Stimulated activated naive B cell treated with anti-CD40 and anti-IgM and Interleukin-4, amounts not matched to agents 10 μg/mL and 1 μg/mL and 100 μg/mL, for 72 hours (primary cell): ENCODE results near the gene IQCK.
A peak's percentile ranks its signal among the peaks of the same experiment; 100 is the strongest.

Source experiments
- ATAC-seq, 2 donors: fragments of 150-1000 bp; cut with Tn5 transposase; replicated peaks; 2 replicates each; pipeline ENCODE4 v1.10.0; 2021; ENCODE audit warnings: moderate library complexity in 1 of 2
- DNase-seq: peaks from one replicate; pipeline ENCODE4 v3.0.0; 2021
- H3K27ac Mint-ChIP-seq: one replicate; pipeline ENCODE4 v1.8.0; 2022; ENCODE audit warnings: mild to moderate bottlenecking, mixed read lengths
- H3K27me3 Mint-ChIP-seq, 2 donors: one replicate each; pipeline ENCODE4 v1.8.0; 2022; ENCODE audit warnings: mixed read lengths in 2 of 2
- H3K36me3 Mint-ChIP-seq, 2 donors: one replicate each; pipeline ENCODE4 v1.8.0; 2022; ENCODE audit warnings: mixed read lengths in 2 of 2, mild to moderate bottlenecking in 1 of 2
- H3K4me1 Mint-ChIP-seq, 2 donors: one replicate each; pipeline ENCODE4 v1.8.0; 2022; ENCODE audit warnings: mixed read lengths in 2 of 2, mild to moderate bottlenecking in 1 of 2
- H3K4me3 Mint-ChIP-seq, 2 donors: one replicate each; pipeline ENCODE4 v1.8.0; 2022; ENCODE audit warnings: mild to moderate bottlenecking in 2 of 2, mixed read lengths in 2 of 2, moderate library complexity in 1 of 2
- H3K9me3 Mint-ChIP-seq, 2 donors: one replicate each; pipeline ENCODE4 v1.8.0; 2022; ENCODE audit warnings: mixed read lengths in 2 of 2, mild to moderate bottlenecking in 1 of 2

IQCK gene

DNA sequence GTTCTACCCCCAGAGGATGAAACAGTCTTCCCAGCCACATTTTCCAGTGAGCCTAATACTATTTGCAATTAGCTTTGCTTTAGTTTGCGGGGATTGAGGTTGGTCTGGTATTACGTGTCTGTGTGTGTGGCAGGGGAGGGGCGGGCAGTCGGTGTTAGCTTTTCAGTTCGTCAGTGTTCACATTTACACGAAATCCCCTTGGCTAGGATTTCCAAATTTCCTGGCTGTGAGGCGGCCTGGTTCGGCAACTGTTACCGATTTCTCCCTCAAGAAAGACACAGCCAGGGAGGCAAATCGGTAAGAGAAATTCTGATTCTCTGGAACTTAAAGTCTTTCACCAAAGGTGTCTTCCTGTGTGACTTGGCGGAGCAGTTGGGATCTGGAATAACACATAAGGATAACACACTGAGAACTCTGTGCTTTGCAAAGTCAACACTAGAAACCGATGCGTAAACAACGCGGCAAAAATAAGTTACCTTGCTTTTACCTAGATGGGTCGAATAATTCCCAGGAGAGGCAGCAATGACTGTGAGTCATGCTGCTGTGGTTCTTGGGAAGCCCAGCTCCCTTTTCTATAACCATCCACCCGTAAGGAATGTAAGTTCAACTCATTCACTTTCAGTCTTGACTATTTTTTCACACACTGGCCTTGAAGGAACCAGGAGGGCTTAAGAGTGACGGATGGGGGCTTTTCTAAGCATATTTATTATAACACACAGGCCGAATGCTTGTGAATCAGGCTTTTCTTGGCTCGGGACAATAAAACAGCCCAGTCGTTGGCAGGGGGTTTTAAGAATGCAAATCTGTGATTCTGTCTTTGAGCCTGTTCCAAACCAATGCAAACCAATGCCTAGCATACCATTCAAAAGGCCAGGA lies 142.3 kb downstream of the IQCK start:
- DNase-seq = no peak
- ATAC-seq = peak in 1 of 2 donors; percentile 45
- no peak overlapping the region for H3K4me3 Mint-ChIP-seq

DNA sequence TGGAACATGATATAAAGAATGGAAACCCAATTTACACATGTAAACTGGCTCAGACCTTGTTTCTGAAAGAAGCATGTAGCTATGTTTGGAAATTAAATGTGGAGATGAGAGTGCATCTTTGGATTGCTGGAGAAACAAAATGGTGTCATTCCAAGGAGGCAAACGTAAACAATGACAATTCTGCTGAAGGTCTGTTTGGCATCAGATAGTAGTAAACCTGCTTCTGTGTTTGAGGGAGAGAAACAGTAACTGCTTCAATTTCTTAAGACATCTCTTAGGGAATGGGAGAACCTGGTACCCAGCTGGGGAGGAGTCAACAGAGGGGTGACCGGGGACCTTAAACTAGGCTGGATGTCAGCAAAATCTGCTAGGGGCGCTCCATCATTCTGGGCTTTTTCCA lies 143.1 kb downstream of the IQCK start:
- no peak overlapping the region for H3K27ac Mint-ChIP-seq
- no peaks in the 10 kb centered on the region for H3K9me3 Mint-ChIP-seq
- ATAC-seq (no peak), DNase-seq (no peak)
- no peaks in the 10 kb centered on the region for H3K4me1 Mint-ChIP-seq
- no peaks in the 10 kb centered on the region for H3K27me3 Mint-ChIP-seq
- H3K36me3 Mint-ChIP-seq = no peaks in the 10 kb centered on the region
- no peak overlapping the region for H3K4me3 Mint-ChIP-seq

More for the DNA sequence above, 142.3 kb downstream of the IQCK start:
- Mint-ChIP-seq H3K27me3 (no peaks in the 10 kb centered on the region), H3K27ac (no peak overlapping the region), H3K9me3 (no peaks in the 10 kb centered on the region), H3K36me3 (no peaks in the 10 kb centered on the region), H3K4me1 (no peaks in the 10 kb centered on the region)

DNA sequence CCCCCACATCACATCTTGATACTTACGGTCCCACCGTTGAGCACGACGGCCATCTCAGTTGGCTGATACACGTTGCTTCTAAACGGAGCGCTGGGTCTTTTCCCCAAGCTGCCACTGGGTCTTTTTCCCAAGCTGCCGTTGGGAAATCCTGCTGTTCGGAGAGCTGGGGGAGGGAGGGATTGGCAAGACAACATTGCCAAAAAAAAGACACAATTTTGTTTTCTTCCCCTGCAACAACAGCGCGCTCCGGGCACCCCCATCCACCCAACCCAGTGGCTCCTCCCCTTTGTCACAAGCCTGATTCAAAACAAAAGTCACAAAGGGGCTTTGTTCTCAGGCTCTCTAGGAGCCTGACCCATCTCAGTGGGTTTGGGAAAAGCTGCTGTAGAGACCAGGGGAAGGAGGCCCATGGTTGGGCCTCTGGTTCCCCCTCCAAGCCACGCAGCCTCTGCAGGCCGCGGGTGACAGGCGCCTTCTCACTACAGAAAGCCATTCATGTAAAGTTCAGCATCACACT lies 143.8 kb downstream of the IQCK start:
- Mint-ChIP-seq H3K27ac (no peak overlapping the region), H3K27me3 (no peaks in the 10 kb centered on the region), H3K4me1 (no peaks in the 10 kb centered on the region), H3K36me3 (no peaks in the 10 kb centered on the region), H3K9me3 (no peaks in the 10 kb centered on the region), H3K4me3 (no peak overlapping the region)
- no peak for ATAC-seq
- DNase-seq = no peak

- ATAC-seq = no peak
- no peak for DNase-seq
- Mint-ChIP-seq H3K27ac (no peak overlapping the region), H3K27me3 (peaks cover 6 to 9% of the 10 kb centered on the region in 2 donors), H3K4me3 (no peak overlapping the region), H3K36me3 (no peaks in the 10 kb centered on the region), H3K9me3 (no peaks in the 10 kb centered on the region), H3K4me1 (no peaks in the 10 kb centered on the region)
These were observed 145.9 kb downstream of the IQCK start for GRCh38 chr16:19863990-19864389.

DNA sequence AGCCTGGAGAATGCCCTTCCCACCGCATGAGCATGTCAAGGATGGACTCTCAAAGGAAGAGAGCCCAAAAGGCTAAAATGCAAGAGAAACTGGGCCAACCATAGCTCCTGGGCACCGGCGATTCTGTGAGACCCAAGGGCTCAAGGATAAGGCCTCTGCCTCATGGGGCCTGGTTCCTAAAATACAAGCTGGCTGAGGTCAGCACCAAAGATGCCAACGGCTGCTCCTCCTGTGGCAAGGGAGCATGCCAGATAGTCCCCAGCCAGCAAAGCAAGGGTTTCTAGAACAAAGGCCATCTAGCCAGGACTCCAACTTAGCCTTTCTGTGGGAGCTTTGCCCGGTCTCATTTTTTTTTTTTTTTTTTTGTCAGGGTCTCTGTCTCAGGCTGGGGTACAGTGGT lies 146.5 kb downstream of the IQCK start:
- H3K4me1 Mint-ChIP-seq = no peaks in the 10 kb centered on the region
- no peak overlapping the region for H3K4me3 Mint-ChIP-seq
- H3K27me3 Mint-ChIP-seq = peaks cover 6 to 9% of the 10 kb centered on the region in 2 donors
- ATAC-seq (no peak), DNase-seq (no peak)
- no peaks in the 10 kb centered on the region for H3K36me3 Mint-ChIP-seq
- H3K27ac Mint-ChIP-seq = no peak overlapping the region
- H3K9me3 Mint-ChIP-seq = no peaks in the 10 kb centered on the region

- no peaks in the 10 kb centered on the region for H3K36me3 Mint-ChIP-seq
- H3K27ac Mint-ChIP-seq = no peak overlapping the region
- no peak for DNase-seq
These were observed 150.3 kb downstream of the IQCK start for GRCh38 chr16:19868421-19868820.

DNA sequence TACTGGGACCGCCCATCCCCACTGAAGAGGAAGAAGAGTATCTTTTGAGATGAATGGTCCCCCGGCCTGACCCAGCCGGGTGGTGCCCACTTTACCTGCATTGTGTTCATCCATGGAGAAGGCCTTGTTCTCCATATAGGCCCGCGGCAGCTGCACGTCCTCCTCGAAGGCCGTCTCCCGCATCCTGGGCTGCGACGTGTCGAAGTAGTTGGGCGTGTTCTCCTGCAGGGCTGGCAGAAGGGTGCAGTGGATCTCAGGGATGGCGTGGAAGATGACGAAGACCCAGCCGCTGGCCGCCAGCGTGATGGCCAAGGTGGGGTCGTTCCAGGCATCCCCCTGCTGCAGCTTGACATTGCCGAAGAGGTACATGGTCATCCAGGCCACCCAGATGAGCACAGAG lies 153.7 kb downstream of the IQCK start:
- Mint-ChIP-seq H3K27ac (no peak overlapping the region), H3K36me3 (no peaks in the 10 kb centered on the region), H3K4me1 (peaks cover 4 to 9% of the 10 kb centered on the region in 2 donors), H3K9me3 (no peaks in the 10 kb centered on the region), H3K27me3 (peaks cover 25 to 28% of the 10 kb centered on the region in 2 donors), H3K4me3 (no peak overlapping the region)
- DNase-seq (no peak), ATAC-seq (no peak)

More at GRCh38 chr16:19868421-19868820, 150.3 kb downstream of the IQCK start:
- Mint-ChIP-seq H3K27me3 (peaks cover 6 to 9% of the 10 kb centered on the region in 2 donors), H3K4me3 (no peak overlapping the region), H3K4me1 (no peaks in the 10 kb centered on the region), H3K9me3 (no peaks in the 10 kb centered on the region)
- no peak for ATAC-seq

DNA sequence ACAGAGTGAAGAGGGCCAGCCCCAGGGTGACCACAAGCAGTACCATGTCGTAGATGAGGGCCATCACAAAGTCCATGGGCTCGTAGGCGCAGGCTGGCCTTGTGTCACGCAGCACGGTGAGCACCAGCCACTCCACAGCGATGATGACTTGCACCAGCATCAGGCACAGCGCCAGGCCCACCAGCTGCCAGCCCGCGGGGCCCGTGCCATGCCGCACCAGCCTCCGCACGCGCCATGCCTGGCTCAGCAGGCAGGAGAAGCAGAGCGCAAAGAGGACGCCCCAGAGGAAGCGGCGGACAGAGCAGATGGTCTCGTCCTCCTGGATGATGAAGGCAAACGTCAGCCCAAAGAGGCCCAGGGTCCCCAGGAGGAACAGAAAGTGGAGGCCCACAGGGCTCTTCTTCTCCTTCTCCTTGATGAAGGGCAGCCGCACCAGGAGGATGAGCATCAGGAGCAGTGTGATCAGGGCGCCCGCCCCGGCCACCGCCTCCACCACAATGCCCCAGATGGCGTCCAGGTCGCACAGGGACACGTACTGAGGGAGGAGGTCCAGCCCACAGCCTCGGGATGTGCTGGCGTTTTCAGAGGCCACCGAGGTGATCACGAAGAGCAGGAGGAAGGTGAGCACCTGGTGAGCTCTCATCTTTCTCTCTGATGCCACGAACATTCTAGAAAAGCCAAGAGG lies 154.2 kb downstream of the IQCK start:
- no peak overlapping the region for H3K4me3 Mint-ChIP-seq
- H3K27ac Mint-ChIP-seq = no peak overlapping the region
- ATAC-seq (no peak), DNase-seq (no peak)
- H3K9me3 Mint-ChIP-seq = no peaks in the 10 kb centered on the region
- H3K27me3 Mint-ChIP-seq = peaks cover 22 to 30% of the 10 kb centered on the region in 2 donors
- no peaks in the 10 kb centered on the region for H3K36me3 Mint-ChIP-seq
- peaks cover 4 to 9% of the 10 kb centered on the region in 2 donors for H3K4me1 Mint-ChIP-seq

DNA sequence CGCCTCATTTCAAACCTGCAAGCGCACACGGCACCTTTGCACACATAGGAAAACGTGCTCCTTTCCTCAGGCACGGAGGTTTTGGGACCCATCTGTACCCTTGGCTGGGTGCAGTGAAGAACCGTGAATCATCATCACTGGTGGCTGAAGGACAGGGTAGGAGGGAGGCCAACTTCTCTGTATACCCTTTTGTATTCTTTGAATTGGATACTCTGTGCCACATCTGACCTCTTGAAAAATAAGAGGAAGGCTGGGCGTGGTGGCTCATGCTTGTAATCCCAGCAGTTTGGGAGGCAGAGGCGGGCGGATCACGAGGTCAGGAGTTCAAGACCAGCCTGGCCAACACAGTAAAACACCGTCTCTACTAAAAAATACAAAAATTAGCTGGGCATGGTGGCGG lies 154.9 kb downstream of the IQCK start:
- Mint-ChIP-seq H3K9me3 (no peaks in the 10 kb centered on the region), H3K27me3 (peaks cover 21 to 30% of the 10 kb centered on the region in 2 donors), H3K27ac (no peak overlapping the region), H3K4me1 (peaks cover 4 to 9% of the 10 kb centered on the region in 2 donors), H3K4me3 (no peak overlapping the region), H3K36me3 (no peaks in the 10 kb centered on the region)
- ATAC-seq (no peak), DNase-seq (no peak)

DNA sequence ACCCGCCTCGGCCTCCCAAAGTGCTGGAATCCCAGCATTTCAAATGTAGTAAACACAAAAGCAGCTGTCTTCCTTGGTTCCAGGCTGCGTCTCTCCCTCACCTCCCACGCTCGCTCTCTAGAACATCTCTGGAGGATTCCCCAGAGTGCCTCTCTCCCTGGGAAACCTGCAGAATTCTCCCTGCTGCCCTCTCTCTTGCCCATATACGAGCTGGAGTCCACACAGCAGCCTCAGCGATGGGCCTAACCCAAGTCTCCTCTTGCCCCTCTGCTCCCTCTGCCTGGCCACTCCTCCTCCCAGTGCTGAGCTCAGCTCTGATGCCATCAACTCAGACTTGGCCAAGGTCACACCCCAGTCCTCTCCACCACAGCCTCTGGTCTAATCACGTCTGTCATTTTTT lies 156.0 kb downstream of the IQCK start:
- Mint-ChIP-seq H3K4me3 (no peak overlapping the region), H3K27ac (no peak overlapping the region), H3K9me3 (no peaks in the 10 kb centered on the region), H3K36me3 (no peaks in the 10 kb centered on the region), H3K27me3 (peaks cover 17 to 24% of the 10 kb centered on the region in 2 donors), H3K4me1 (peaks cover 4 to 9% of the 10 kb centered on the region in 2 donors)
- no peak for DNase-seq
- ATAC-seq = peak; percentile 14 to 16

GRCh38 chr16:19874851-19875546 lies 156.9 kb downstream of the IQCK start:
- peaks cover 17 to 31% of the 10 kb centered on the region in 2 donors for H3K27me3 Mint-ChIP-seq
- no peak overlapping the region for H3K27ac Mint-ChIP-seq
- ATAC-seq (no peak), DNase-seq (no peak)
- H3K9me3 Mint-ChIP-seq = no peaks in the 10 kb centered on the region
- no peak overlapping the region for H3K4me3 Mint-ChIP-seq
- H3K4me1 Mint-ChIP-seq = peaks cover 4 to 9% of the 10 kb centered on the region in 2 donors
- no peaks in the 10 kb centered on the region for H3K36me3 Mint-ChIP-seq

GRCh38 chr16:19875900-19876299 lies 157.8 kb downstream of the IQCK start:
- H3K4me1 Mint-ChIP-seq = peaks cover 4 to 9% of the 10 kb centered on the region in 2 donors
- H3K4me3 Mint-ChIP-seq = no peak overlapping the region
- no peak overlapping the region for H3K27ac Mint-ChIP-seq
- no peaks in the 10 kb centered on the region for H3K36me3 Mint-ChIP-seq
- H3K9me3 Mint-ChIP-seq = no peaks in the 10 kb centered on the region
- ATAC-seq = no peak
- peaks cover 21 to 36% of the 10 kb centered on the region in 2 donors for H3K27me3 Mint-ChIP-seq
- no peak for DNase-seq

- ATAC-seq (no peak), DNase-seq (no peak)
- H3K27me3 Mint-ChIP-seq = peaks cover 24 to 42% of the 10 kb centered on the region in 2 donors
- H3K4me3 Mint-ChIP-seq = no peak overlapping the region
- peaks cover 4 to 9% of the 10 kb centered on the region in 2 donors for H3K4me1 Mint-ChIP-seq
- H3K36me3 Mint-ChIP-seq = no peaks in the 10 kb centered on the region
- no peaks in the 10 kb centered on the region for H3K9me3 Mint-ChIP-seq
- H3K27ac Mint-ChIP-seq = no peak overlapping the region
These were observed 158.5 kb downstream of the IQCK start for GRCh38 chr16:19876501-19877059.

DNA sequence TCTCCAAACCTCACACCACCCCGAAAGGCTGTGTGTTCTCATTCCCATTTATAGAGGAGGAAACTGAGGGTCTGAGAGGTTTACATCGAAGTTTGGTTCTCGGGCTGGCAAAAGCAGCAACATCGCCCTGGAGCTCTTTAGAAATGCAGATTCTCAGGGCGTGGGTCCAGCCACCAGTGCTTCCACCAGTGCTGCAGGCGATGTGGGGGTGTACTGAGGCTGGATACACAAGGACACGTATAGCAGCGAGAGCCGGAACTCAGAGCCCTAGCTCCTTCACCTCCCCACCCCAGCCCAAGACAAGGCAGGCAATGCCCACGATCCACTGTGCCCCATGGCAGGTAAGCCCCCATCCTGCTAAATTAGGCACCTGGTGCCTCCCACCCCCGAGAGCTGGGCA lies 160.7 kb downstream of the IQCK start:
- Mint-ChIP-seq H3K36me3 (no peaks in the 10 kb centered on the region), H3K9me3 (no peaks in the 10 kb centered on the region), H3K27ac (no peak overlapping the region), H3K27me3 (peaks cover 39 to 64% of the 10 kb centered on the region in 2 donors), H3K4me1 (peaks cover 4 to 21% of the 10 kb centered on the region in 2 donors), H3K4me3 (no peak overlapping the region)
- ATAC-seq (no peak), DNase-seq (no peak)
